Panc1 (cell line): ENCODE data around the gene AVPI1.
"Not testable (repeated sequence)": the region's sequence is repeated elsewhere in the genome, so short reads cannot be mapped to it uniquely, and the experiment has no call there.

Source experiments
- POLR2AphosphoS5 ChIP-seq: IDR thresholded peaks from 2 replicates; pipeline ENCODE4 v1.6.1; 2012; ENCODE audit warnings: mild to moderate bottlenecking, low read depth, low read length, moderate library complexity
- SIN3A ChIP-seq: IDR thresholded peaks from 2 replicates; pipeline ENCODE4 v1.6.1; 2012; ENCODE audit warnings: low read depth, mild to moderate bottlenecking, low read length, moderate library complexity, borderline replicate concordance; ENCODE audit not compliant: insufficient read depth
- TF ChIP-seq, protein P1 (sequence below): fragments of 450-650 bp; IDR thresholded peaks from 2 replicates; pipeline ENCODE4 v1.5.1; 2017; ENCODE audit warnings: mild to moderate bottlenecking

GRCh38 chr10:97684368-97684713 lies 2.7 kb downstream of the AVPI1 start:
- TF ChIP-seq, protein P1, sequence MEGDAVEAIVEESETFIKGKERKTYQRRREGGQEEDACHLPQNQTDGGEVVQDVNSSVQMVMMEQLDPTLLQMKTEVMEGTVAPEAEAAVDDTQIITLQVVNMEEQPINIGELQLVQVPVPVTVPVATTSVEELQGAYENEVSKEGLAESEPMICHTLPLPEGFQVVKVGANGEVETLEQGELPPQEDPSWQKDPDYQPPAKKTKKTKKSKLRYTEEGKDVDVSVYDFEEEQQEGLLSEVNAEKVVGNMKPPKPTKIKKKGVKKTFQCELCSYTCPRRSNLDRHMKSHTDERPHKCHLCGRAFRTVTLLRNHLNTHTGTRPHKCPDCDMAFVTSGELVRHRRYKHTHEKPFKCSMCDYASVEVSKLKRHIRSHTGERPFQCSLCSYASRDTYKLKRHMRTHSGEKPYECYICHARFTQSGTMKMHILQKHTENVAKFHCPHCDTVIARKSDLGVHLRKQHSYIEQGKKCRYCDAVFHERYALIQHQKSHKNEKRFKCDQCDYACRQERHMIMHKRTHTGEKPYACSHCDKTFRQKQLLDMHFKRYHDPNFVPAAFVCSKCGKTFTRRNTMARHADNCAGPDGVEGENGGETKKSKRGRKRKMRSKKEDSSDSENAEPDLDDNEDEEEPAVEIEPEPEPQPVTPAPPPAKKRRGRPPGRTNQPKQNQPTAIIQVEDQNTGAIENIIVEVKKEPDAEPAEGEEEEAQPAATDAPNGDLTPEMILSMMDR, result not testable (repeated sequence)
- TF ChIP-seq SIN3A, POLR2AphosphoS5: not testable (repeated sequence)
